CD14-positive monocyte (primary cell): Measurements from ENCODE around the gene RUNDC3A. TPM values are rescaled to one million over a fixed set of nuclear protein-coding genes. Genes with fewer than 3 reads are reported as not detected.

Source experiments
- DNase-seq, 3 donors: peaks; one replicate each; pipeline ENCODE4 v3.0.0-alpha.2; 2011 to 2022
- H2AFZ ChIP-seq: 2 replicates; pipeline ENCODE4 v1.6.0; 2012; ENCODE audit warnings: mild to moderate bottlenecking, low read depth, low read length, inconsistent platforms; ENCODE audit not compliant: insufficient read depth, poor library complexity, severe bottlenecking
- H3K27ac ChIP-seq, 2 donors: 1 replicate in 1 of 2; 2 replicates in 1 of 2; pipeline ENCODE4 v1.5.1; 2012 to 2013; ENCODE audit warnings: low read length in 2 of 2, control low read depth in 1 of 2, inconsistent platforms in 1 of 2, low read depth in 1 of 2, mild to moderate bottlenecking in 1 of 2
- H3K27me3 ChIP-seq, 2 donors: one replicate each; pipeline versions ENCODE4 v1.6.0 to v1.6.1; 2011 to 2013; ENCODE audit warnings: low read length in 2 of 2; ENCODE audit not compliant: control insufficient read depth in 2 of 2, insufficient read depth in 2 of 2
- H3K36me3 ChIP-seq, 2 donors: replicated peaks in 1 of 2; 1 replicate in 1 of 2; 2 replicates in 1 of 2; pipeline versions ENCODE4 v1.5.1 to v1.6.1; 2012 to 2013; ENCODE audit warnings: low read length in 2 of 2, control low read depth in 1 of 2, inconsistent platforms in 1 of 2, mild to moderate bottlenecking in 1 of 2; ENCODE audit not compliant: insufficient read depth in 2 of 2, control insufficient read depth in 1 of 2
- H3K4me1 ChIP-seq, 2 donors: 1 replicate in 1 of 2; 2 replicates in 1 of 2; pipeline versions ENCODE4 v1.5.1 to v1.6.1; 2012 to 2013; ENCODE audit warnings: low read length in 2 of 2, control low read depth in 1 of 2, inconsistent platforms in 1 of 2, mild to moderate bottlenecking in 1 of 2, moderate library complexity in 1 of 2; ENCODE audit not compliant: insufficient read depth in 2 of 2, control insufficient read depth in 1 of 2
- H3K4me2 ChIP-seq: replicated peaks from 2 replicates; pipeline ENCODE3; 2012; ENCODE audit warnings: low read length, moderate library complexity, mild to moderate bottlenecking; ENCODE audit not compliant: poor library complexity, severe bottlenecking; ENCODE audit errors: extremely low read depth
- H3K4me3 ChIP-seq, 3 experiments: fragments of 200-600 bp in 1 of 3; sonication (generic) in 1 of 3; replicated peaks in 1 of 3; 1 replicate in 2 of 3; 2 replicates in 1 of 3; pipeline ENCODE4 v1.5.1; 2011 to 2013; ENCODE audit warnings: low read length in 3 of 3, mild to moderate bottlenecking in 3 of 3, control low read depth in 2 of 3, low read depth in 2 of 3, inconsistent platforms in 1 of 3, moderate library complexity in 1 of 3
- H3K79me2 ChIP-seq: 2 replicates; pipeline ENCODE4 v1.6.0; 2012; ENCODE audit warnings: mild to moderate bottlenecking, control low read depth, inconsistent platforms, low read length, moderate library complexity; ENCODE audit not compliant: insufficient read depth
- H3K9ac ChIP-seq: 2 replicates; pipeline ENCODE4 v1.6.0; 2017; ENCODE audit warnings: low read length, mild to moderate bottlenecking; ENCODE audit not compliant: insufficient read depth, poor library complexity, severe bottlenecking
- H3K9me3 ChIP-seq, 2 donors: replicated peaks in 1 of 2; 1 replicate in 1 of 2; 2 replicates in 1 of 2; pipeline versions ENCODE4 v1.5.1 to v1.6.1; 2012 to 2013; ENCODE audit warnings: low read length in 2 of 2, control low read depth in 1 of 2; ENCODE audit not compliant: control insufficient read depth in 1 of 2, insufficient read depth in 1 of 2
- H4K20me1 ChIP-seq: 2 replicates; pipeline ENCODE4 v1.6.0; 2012; ENCODE audit warnings: mild to moderate bottlenecking, low read length, control low read depth, moderate library complexity; ENCODE audit not compliant: insufficient read depth
- H3K27ac Mint-ChIP-seq, 7 donors: one replicate each; pipeline ENCODE4 v1.8.0; 2020; ENCODE audit warnings: mild to moderate bottlenecking in 7 of 7, mixed read lengths in 7 of 7, moderate library complexity in 6 of 7, inconsistent platforms in 2 of 7
- H3K27me3 Mint-ChIP-seq, 3 donors: one replicate each; pipeline ENCODE4 v1.8.0; 2021 to 2022; ENCODE audit warnings: low read depth in 3 of 3, mild to moderate bottlenecking in 3 of 3, mixed read lengths in 3 of 3, moderate library complexity in 3 of 3, inconsistent platforms in 1 of 3
- H3K36me3 Mint-ChIP-seq, 2 donors: one replicate each; pipeline ENCODE4 v1.8.0; 2020; ENCODE audit warnings: mixed read lengths in 2 of 2, inconsistent platforms in 1 of 2, mild to moderate bottlenecking in 1 of 2
- H3K4me1 Mint-ChIP-seq: one replicate; pipeline ENCODE4 v1.8.0; 2020; ENCODE audit warnings: mild to moderate bottlenecking, mixed read lengths
- H3K4me3 Mint-ChIP-seq, 2 donors: one replicate each; pipeline ENCODE4 v1.8.0; 2020; ENCODE audit warnings: mild to moderate bottlenecking in 2 of 2, mixed read lengths in 2 of 2, moderate library complexity in 1 of 2
- H3K9me3 Mint-ChIP-seq, 7 donors: one replicate each; pipeline ENCODE4 v1.8.0; 2020 to 2022; ENCODE audit warnings: mixed read lengths in 7 of 7, mild to moderate bottlenecking in 6 of 7, moderate library complexity in 6 of 7, inconsistent platforms in 2 of 7
- WGBS: methylation state at CpG from one replicate; pipeline ENCODE4 v1.1.5; 2013; ENCODE audit warnings: missing lambda C conversion rate; ENCODE audit not compliant: insufficient coverage; 5-methylcytosine and 5-hydroxymethylcytosine counted together
- intact Hi-C, 2 donors: fragments of 100-400 bp; cut with micrococcal nuclease; formaldehyde crosslinking; loops; one replicate each; pipeline versions ENCODE4 v1.15.0 to v1.15.1; 2023
- polyA plus RNA-seq, 3 donors: library from polyadenylated mRNA; depleted of rRNA in 1 of 3; unstranded in 2 of 3; stranded (reverse) in 1 of 3; fragments of 300-500 nt in 2 of 3; fragments of >200 nt in 1 of 3; fragmentation: Illumina TruSeq in 2 of 3; gene quantifications; 1 replicate in 2 of 3; 2 replicates in 1 of 3; pipeline ENCODE4 v1.2.3, GENCODE V29; 2012 to 2021
- TF ChIP-seq, protein P1 (sequence below): fragments of 200-600 bp; IDR thresholded peaks from one replicate; pipeline ENCODE4 v1.8.0; 2022; ENCODE audit warnings: antibody characterized with exemption, mild to moderate bottlenecking

The RUNDC3A gene
- polyA plus RNA-seq, 3 donors: 0.22 to 0.35 TPM; not detected in 1

DNA sequence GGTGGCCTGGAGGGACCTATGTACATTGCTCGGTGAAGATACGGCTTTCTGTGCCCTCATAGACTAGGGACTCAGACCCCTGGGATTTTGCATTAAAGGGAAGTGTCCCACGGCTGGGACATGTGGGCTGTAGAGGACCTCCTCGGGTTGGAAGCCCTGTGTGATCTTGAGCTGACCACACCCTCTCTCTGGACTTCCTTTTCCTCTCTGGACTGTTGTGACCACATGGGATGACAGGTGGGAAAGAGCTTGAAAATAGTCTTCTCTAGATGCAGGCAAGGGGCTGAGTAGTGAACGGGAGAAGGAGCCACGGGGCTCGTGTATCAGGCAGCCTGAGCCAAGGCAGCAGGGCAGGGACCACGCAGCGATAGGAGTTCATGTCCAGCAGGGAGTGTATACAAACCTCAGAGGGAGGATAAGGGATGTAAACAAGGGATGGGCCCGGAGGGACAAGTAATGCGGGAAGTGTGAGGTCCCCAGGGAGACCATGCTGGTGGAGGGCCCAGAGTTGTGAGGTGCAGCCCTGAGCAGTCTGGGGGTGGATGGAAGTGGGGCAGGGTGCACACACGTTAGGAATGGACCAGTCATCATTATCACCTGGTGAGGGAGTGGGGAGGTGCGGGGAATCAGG, 36.0 kb upstream of the RUNDC3A start:
- peaks cover 18 to 31% (median 18%) of the 10 kb centered on the region in 3 donors for H3K27me3 Mint-ChIP-seq
- H3K27ac Mint-ChIP-seq: no peak overlapping the region
- no peaks in the 10 kb centered on the region for H3K79me2 ChIP-seq
- H3K36me3 ChIP-seq: no peaks in the 10 kb centered on the region
- no peak overlapping the region for H3K4me3 Mint-ChIP-seq
- peaks cover 0 to 3% (median 0%) of the 10 kb centered on the region in 7 donors for H3K9me3 Mint-ChIP-seq
- no peaks in the 10 kb centered on the region for H3K36me3 Mint-ChIP-seq
- H3K4me2 ChIP-seq: no peak overlapping the region
- no peaks in the 10 kb centered on the region for H4K20me1 ChIP-seq
- no peak overlapping the region for H3K27ac ChIP-seq
- 86% methylated on average over 10 of the region's 13 CpGs for WGBS
- TF ChIP-seq, protein P1, sequence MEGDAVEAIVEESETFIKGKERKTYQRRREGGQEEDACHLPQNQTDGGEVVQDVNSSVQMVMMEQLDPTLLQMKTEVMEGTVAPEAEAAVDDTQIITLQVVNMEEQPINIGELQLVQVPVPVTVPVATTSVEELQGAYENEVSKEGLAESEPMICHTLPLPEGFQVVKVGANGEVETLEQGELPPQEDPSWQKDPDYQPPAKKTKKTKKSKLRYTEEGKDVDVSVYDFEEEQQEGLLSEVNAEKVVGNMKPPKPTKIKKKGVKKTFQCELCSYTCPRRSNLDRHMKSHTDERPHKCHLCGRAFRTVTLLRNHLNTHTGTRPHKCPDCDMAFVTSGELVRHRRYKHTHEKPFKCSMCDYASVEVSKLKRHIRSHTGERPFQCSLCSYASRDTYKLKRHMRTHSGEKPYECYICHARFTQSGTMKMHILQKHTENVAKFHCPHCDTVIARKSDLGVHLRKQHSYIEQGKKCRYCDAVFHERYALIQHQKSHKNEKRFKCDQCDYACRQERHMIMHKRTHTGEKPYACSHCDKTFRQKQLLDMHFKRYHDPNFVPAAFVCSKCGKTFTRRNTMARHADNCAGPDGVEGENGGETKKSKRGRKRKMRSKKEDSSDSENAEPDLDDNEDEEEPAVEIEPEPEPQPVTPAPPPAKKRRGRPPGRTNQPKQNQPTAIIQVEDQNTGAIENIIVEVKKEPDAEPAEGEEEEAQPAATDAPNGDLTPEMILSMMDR: no peak
- H2AFZ ChIP-seq: no peak overlapping the region
- peaks cover 9% of the 10 kb centered on the region for H3K4me1 Mint-ChIP-seq
- H3K27me3 ChIP-seq: no peaks in the 10 kb centered on the region
- H3K4me3 ChIP-seq: no peak overlapping the region
- intact Hi-C loops: no loop called here
- no peak overlapping the region for H3K9ac ChIP-seq
- H3K4me1 ChIP-seq: no peaks in the 10 kb centered on the region
- no peaks in the 10 kb centered on the region for H3K9me3 ChIP-seq
- DNase-seq: no peak

DNA sequence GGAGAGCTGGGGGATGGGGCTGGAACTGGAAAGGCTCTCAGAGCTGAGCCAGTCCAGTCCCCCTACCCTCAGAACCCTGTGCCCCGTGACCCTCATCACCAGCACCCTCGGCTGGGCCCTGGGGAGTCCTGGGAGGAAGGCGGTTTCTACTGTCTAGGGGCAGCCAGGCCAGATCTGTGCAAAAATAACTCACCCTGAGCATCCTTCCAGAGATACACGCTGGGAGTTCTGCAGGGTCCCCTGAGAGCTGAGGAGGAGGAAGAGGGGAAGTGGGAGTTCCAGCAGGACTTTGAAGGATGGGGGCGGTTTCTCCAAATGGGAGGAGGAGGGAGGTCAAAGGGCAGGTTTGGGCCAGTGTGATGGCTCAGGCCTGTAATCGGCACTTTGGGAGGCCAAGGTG, 35.4 kb upstream of the RUNDC3A start:
- Mint-ChIP-seq H3K36me3 (no peaks in the 10 kb centered on the region), H3K27ac (no peak overlapping the region)

More for the DNA sequence above, 35.4 kb upstream of the RUNDC3A start:
- no peak for DNase-seq
- Histone ChIP-seq H3K36me3 (no peaks in the 10 kb centered on the region), H3K9ac (no peak overlapping the region), H3K4me3 (no peak overlapping the region), H3K79me2 (no peaks in the 10 kb centered on the region), H3K27me3 (peaks cover 0 to 5% of the 10 kb centered on the region in 2 donors), H3K4me1 (no peaks in the 10 kb centered on the region), H3K27ac (no peak overlapping the region), H2AFZ (no peak overlapping the region), H3K9me3 (no peaks in the 10 kb centered on the region), H4K20me1 (no peaks in the 10 kb centered on the region), H3K4me2 (no peak overlapping the region)
- Mint-ChIP-seq H3K27me3 (peaks cover 18 to 30% (median 19%) of the 10 kb centered on the region in 3 donors), H3K9me3 (peaks cover 0 to 3% (median 0%) of the 10 kb centered on the region in 7 donors), H3K4me3 (no peak overlapping the region), H3K4me1 (peaks cover 9% of the 10 kb centered on the region)
- TF ChIP-seq, protein P1: no peak
- intact Hi-C loops: no loop called here
- WGBS: 94% methylated on average over 2 of the region's 6 CpGs
